CD4-positive, CD25-positive, alpha-beta regulatory T cell (primary cell): ENCODE data around the gene KIF13A. TPM values are rescaled to one million over a fixed set of nuclear protein-coding genes. Genes with fewer than 3 reads are reported as not detected.
A peak's percentile ranks its signal among the peaks of the same experiment; 100 is the strongest.

Source experiments
- ATAC-seq, 2 donors: fragments of 150-1000 bp; cut with Tn5 transposase; one replicate each; pipeline ENCODE4 v1.10.0; 2021; ENCODE audit warnings: low read depth in 2 of 2, moderate number of reproducible peaks in 2 of 2, moderate library complexity in 1 of 2
- DNase-seq, 3 donors: peaks; one replicate each; pipeline versions ENCODE4 v3.0.0 to v3.0.0-alpha.2; 2012 to 2022; ENCODE audit warnings: mixed read lengths in 1 of 3
- H3K27ac ChIP-seq: one replicate; pipeline ENCODE4 v1.7.0; 2013; ENCODE audit warnings: mild to moderate bottlenecking, low read length; ENCODE audit not compliant: insufficient read depth, poor library complexity, severe bottlenecking
- H3K27me3 ChIP-seq: one replicate; pipeline ENCODE4 v1.7.0; 2013; ENCODE audit warnings: low read length; ENCODE audit not compliant: control insufficient read depth, insufficient read depth
- H3K36me3 ChIP-seq: one replicate; pipeline ENCODE4 v1.7.0; 2013; ENCODE audit warnings: mild to moderate bottlenecking, low read length, moderate library complexity; ENCODE audit not compliant: control insufficient read depth, insufficient read depth
- H3K4me1 ChIP-seq: 2 replicates; pipeline ENCODE4 v1.7.0; 2013; ENCODE audit warnings: mild to moderate bottlenecking, low read length; ENCODE audit not compliant: insufficient read depth, control insufficient read depth, poor library complexity, severe bottlenecking
- H3K4me3 ChIP-seq: one replicate; pipeline ENCODE4 v1.7.0; 2013; ENCODE audit warnings: low read depth, mild to moderate bottlenecking, low read length, moderate library complexity
- H3K9me3 ChIP-seq, 2 experiments: 1 replicate in 1 of 2; 2 replicates in 1 of 2; pipeline ENCODE4 v1.7.0; 2013; ENCODE audit warnings: low read length in 2 of 2, mild to moderate bottlenecking in 1 of 2, moderate library complexity in 1 of 2; ENCODE audit not compliant: control insufficient read depth in 2 of 2
- H3K27ac Mint-ChIP-seq, 3 donors: one replicate each; pipeline ENCODE4 v1.8.0; 2020 to 2022; ENCODE audit warnings: mild to moderate bottlenecking in 3 of 3, mixed read lengths in 3 of 3, moderate library complexity in 2 of 3
- H3K27me3 Mint-ChIP-seq: one replicate; pipeline ENCODE4 v1.8.0; 2022; ENCODE audit warnings: mild to moderate bottlenecking, mixed read lengths
- H3K36me3 Mint-ChIP-seq: one replicate; pipeline ENCODE4 v1.8.0; 2020; ENCODE audit warnings: mixed read lengths
- H3K4me1 Mint-ChIP-seq, 4 donors: one replicate each; pipeline ENCODE4 v1.8.0; 2020 to 2022; ENCODE audit warnings: mixed read lengths in 4 of 4, mild to moderate bottlenecking in 1 of 4
- H3K4me3 Mint-ChIP-seq, 4 donors: one replicate each; pipeline ENCODE4 v1.8.0; 2020 to 2022; ENCODE audit warnings: mild to moderate bottlenecking in 4 of 4, mixed read lengths in 4 of 4, moderate library complexity in 3 of 4
- H3K9me3 Mint-ChIP-seq, 7 donors: one replicate each; pipeline ENCODE4 v1.8.0; 2020 to 2022; ENCODE audit warnings: mixed read lengths in 7 of 7, mild to moderate bottlenecking in 3 of 7, moderate library complexity in 2 of 7
- polyA plus RNA-seq, 4 donors: library from polyadenylated mRNA; unstranded; fragments of 300-500 nt; fragmentation: Illumina TruSeq; gene quantifications; one replicate each; pipeline ENCODE4 v1.2.3, GENCODE V29; 2021
- total RNA-seq: library from RNA; stranded (reverse); gene quantifications from one replicate; pipeline ENCODE4 v1.2.3, GENCODE V29; 2022

The KIF13A gene
- total and polyA plus RNA-seq, 5 donors from 2014 or later, result 0.49 TPM; not detected in 4

- H3K27me3 ChIP-seq, result no peaks in the 10 kb centered on the region
- DNase-seq (no peak), ATAC-seq (no peak)
- peaks cover 8 to 29% (median 19%) of the 10 kb centered on the region in 4 donors for H3K4me1 Mint-ChIP-seq
- H3K4me1 ChIP-seq, result peaks cover 16% of the 10 kb centered on the region
- H3K36me3 ChIP-seq, result no peaks in the 10 kb centered on the region
- no peaks in the 10 kb centered on the region for H3K36me3 Mint-ChIP-seq
- no peak overlapping the region for H3K27ac Mint-ChIP-seq
- H3K27me3 Mint-ChIP-seq, result no peaks in the 10 kb centered on the region
- no peak overlapping the region for H3K27ac ChIP-seq
- H3K9me3 Mint-ChIP-seq, result peaks cover 0 to 2% (median 0%) of the 10 kb centered on the region in 7 donors
- H3K4me3 ChIP-seq, result no peak overlapping the region
- H3K4me3 Mint-ChIP-seq, result peak overlapping the region in 1 of 4 donors; percentile 47
- no peaks in the 10 kb centered on the region for H3K9me3 ChIP-seq
Measured at GRCh38 chr6:17709476-17709875, 278.0 kb downstream of the KIF13A start.

Other genes starting within 250 kb of the KIF13A start
- 0.67 TPM for gene NHLRC1, start 135.0 kb upstream of the KIF13A start, total RNA-seq
- 1 to 10 TPM; 1.7 to 2.3 (median 2.0) TPM for gene NHLRC1, start 135.0 kb upstream of the KIF13A start, polyA plus RNA-seq
- 8.3 TPM for gene TPMT, start 167.4 kb upstream of the KIF13A start, total RNA-seq
- 10 to 100 TPM; 13.0 to 19.4 (median 15.1) TPM for gene TPMT, start 167.4 kb upstream of the KIF13A start, polyA plus RNA-seq
- gene KDM1B, start 167.8 kb upstream of the KIF13A start, total RNA-seq, result 13.1 TPM
- 1 to 10 TPM in 3 of 4 donors, under 1 TPM in 1; 0.94 to 3.2 (median 2.2) TPM for gene KDM1B, start 167.8 kb upstream of the KIF13A start, polyA plus RNA-seq